BJ (cell line): Measurements from ENCODE around the gene ARHGAP42. TPM values are rescaled to one million over a fixed set of nuclear protein-coding genes. Genes with fewer than 3 reads are reported as not detected.

Experiments
- CTCF ChIA-PET: fragments of 350-600 bp; formaldehyde crosslinking; extraction: SDS; loops from one replicate; lab custom pipeline; 2021; ENCODE audit warnings: antibody characterized with exemption, inconsistent platforms; lab: Yijun Ruan, JAX
- POLR2A ChIA-PET: fragments of 300-600 bp; sonication (Branson Sonifier 250); formaldehyde crosslinking; extraction: SDS; loops from one replicate; lab custom pipeline; 2021; ENCODE audit warnings: antibody characterized with exemption; lab: Charles Lee
- DNase-seq: peaks from one replicate; pipeline ENCODE4 v3.0.0-alpha.2; 2011; ENCODE audit warnings: low read depth
- H3K27me3 ChIP-seq: 2 replicates; pipeline ENCODE4 v1.6.0; 2011; ENCODE audit warnings: low read length; ENCODE audit not compliant: control insufficient read depth, insufficient read depth
- H3K36me3 ChIP-seq: 2 replicates; pipeline ENCODE4 v1.5.1; 2011; ENCODE audit warnings: low read length; ENCODE audit not compliant: control insufficient read depth, insufficient read depth
- H3K4me3 ChIP-seq: 2 replicates; pipeline ENCODE4 v1.5.1; 2011; ENCODE audit warnings: low read depth, mild to moderate bottlenecking, control low read depth, low read length
- CTCF ChIP-seq: IDR thresholded peaks from 2 replicates; pipeline ENCODE4 v1.5.1; 2011; ENCODE audit warnings: low read depth, mild to moderate bottlenecking, control low read depth, inconsistent platforms, low read length, moderate library complexity; ENCODE audit not compliant: insufficient read depth
- polyA plus RNA-seq: library from polyadenylated mRNA; depleted of rRNA; stranded (reverse); fragments of >200 nt; gene quantifications from 2 replicates; pipeline ENCODE4 v1.2.3, GENCODE V29; 2011
- small RNA-seq: library from RNA; depleted of rRNA; stranded (forward); fragments of <200 nt; gene quantifications from one replicate; pipeline ENCODE3, GENCODE V24; 2012; ENCODE audit warnings: low replicate concordance, low read depth; ENCODE audit not compliant: insufficient read length

Gene ARHGAP42
- polyA plus RNA-seq, 1 experiment, result 0.76 TPM

- TF ChIP-seq CTCF, result no peak
- ChIA-PET POLR2A (no interaction called here), CTCF (no interaction called here)
- Histone ChIP-seq H3K4me3 (no peak overlapping the region), H3K27me3 (no peaks in the 10 kb centered on the region), H3K36me3 (no peaks in the 10 kb centered on the region)
- no peak for DNase-seq
These were observed 348.8 kb downstream of the ARHGAP42 start for GRCh38 chr11:101035872-101036271.

Small RNA genes within 50 kb of the gene (small RNA-seq; reads per million reads assigned to genes)
- gene RN7SL222P, result not detected
